RWPE2 (cell line): ENCODE results near the gene SAMD13.
A peak's percentile ranks its signal among the peaks of the same experiment; 100 is the strongest.

Experiments
- ATAC-seq: fragments of 200-7000 bp; cut with Tn5 transposase; 3 replicates; pipeline ENCODE4 v1.9.1; 2021; ENCODE audit warnings: low read depth
- DNase-seq: peaks from one replicate; pipeline ENCODE4 v3.0.0-alpha.2; 2020; ENCODE audit warnings: low spot score
- H3K27ac ChIP-seq: fragments of 450-650 bp; 2 replicates; pipeline ENCODE4 v1.5.1; 2017; ENCODE audit warnings: mild to moderate bottlenecking; ENCODE audit not compliant: poor library complexity, severe bottlenecking
- H3K27me3 ChIP-seq: fragments of 250-450 bp; sonication (Bioruptor Pico); 2 replicates; pipeline ENCODE4 v1.5.1; 2021; ENCODE audit warnings: mild to moderate bottlenecking, moderate library complexity; ENCODE audit not compliant: insufficient read depth, poor library complexity, severe bottlenecking
- H3K36me3 ChIP-seq: fragments of 250-450 bp; sonication (Bioruptor Pico); 2 replicates; pipeline ENCODE4 v1.5.1; 2020; ENCODE audit warnings: low read depth, mild to moderate bottlenecking, moderate library complexity
- H3K4me1 ChIP-seq: fragments of 250-450 bp; sonication (Bioruptor Pico); 2 replicates; pipeline ENCODE4 v1.5.1; 2021; ENCODE audit warnings: mild to moderate bottlenecking, moderate library complexity; ENCODE audit not compliant: insufficient read depth, poor library complexity, severe bottlenecking
- H3K4me3 ChIP-seq: fragments of 250-450 bp; sonication (Bioruptor Pico); 2 replicates; pipeline ENCODE4 v1.5.1; 2021; ENCODE audit warnings: mild to moderate bottlenecking, moderate library complexity; ENCODE audit not compliant: severe bottlenecking
- H3K9me3 ChIP-seq: fragments of 250-450 bp; sonication (Bioruptor Pico); 2 replicates; pipeline ENCODE4 v1.5.1; 2021; ENCODE audit warnings: mild to moderate bottlenecking, moderate library complexity; ENCODE audit not compliant: severe bottlenecking
- TF ChIP-seq, protein P1 (sequence below): fragments of 450-650 bp; IDR thresholded peaks from one replicate; pipeline ENCODE4 v1.5.1; 2017; ENCODE audit warnings: mild to moderate bottlenecking, moderate library complexity; ENCODE audit not compliant: poor library complexity, severe bottlenecking

The SAMD13 gene

DNA sequence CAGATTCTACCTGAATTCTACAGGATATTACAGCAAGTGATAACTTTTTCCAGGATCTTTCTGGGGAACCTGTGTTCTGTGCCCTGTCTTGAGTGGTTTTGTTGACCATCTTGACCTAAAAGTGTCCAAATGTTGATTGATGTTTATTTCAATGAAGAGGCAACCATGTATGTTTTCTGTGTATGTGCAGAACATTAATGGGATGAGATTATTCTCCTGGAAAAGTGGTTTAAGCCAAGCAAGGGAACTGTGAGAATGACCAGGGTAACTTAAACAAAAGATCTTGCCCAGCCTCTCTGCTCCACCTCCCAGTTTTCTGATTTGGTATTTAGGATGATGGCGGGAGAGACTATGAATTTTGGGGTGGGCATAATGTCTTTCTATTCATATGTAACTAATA, 1.0 kb upstream of the SAMD13 start:
- Histone ChIP-seq H3K27ac (no peak overlapping the region), H3K4me1 (peaks cover 22% of the 10 kb centered on the region), H3K4me3 (no peak overlapping the region), H3K36me3 (no peaks in the 10 kb centered on the region), H3K9me3 (no peaks in the 10 kb centered on the region), H3K27me3 (no peaks in the 10 kb centered on the region)
- TF ChIP-seq, protein P1, sequence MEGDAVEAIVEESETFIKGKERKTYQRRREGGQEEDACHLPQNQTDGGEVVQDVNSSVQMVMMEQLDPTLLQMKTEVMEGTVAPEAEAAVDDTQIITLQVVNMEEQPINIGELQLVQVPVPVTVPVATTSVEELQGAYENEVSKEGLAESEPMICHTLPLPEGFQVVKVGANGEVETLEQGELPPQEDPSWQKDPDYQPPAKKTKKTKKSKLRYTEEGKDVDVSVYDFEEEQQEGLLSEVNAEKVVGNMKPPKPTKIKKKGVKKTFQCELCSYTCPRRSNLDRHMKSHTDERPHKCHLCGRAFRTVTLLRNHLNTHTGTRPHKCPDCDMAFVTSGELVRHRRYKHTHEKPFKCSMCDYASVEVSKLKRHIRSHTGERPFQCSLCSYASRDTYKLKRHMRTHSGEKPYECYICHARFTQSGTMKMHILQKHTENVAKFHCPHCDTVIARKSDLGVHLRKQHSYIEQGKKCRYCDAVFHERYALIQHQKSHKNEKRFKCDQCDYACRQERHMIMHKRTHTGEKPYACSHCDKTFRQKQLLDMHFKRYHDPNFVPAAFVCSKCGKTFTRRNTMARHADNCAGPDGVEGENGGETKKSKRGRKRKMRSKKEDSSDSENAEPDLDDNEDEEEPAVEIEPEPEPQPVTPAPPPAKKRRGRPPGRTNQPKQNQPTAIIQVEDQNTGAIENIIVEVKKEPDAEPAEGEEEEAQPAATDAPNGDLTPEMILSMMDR = no peak
- DNase-seq (no peak), ATAC-seq (no peak)

DNA sequence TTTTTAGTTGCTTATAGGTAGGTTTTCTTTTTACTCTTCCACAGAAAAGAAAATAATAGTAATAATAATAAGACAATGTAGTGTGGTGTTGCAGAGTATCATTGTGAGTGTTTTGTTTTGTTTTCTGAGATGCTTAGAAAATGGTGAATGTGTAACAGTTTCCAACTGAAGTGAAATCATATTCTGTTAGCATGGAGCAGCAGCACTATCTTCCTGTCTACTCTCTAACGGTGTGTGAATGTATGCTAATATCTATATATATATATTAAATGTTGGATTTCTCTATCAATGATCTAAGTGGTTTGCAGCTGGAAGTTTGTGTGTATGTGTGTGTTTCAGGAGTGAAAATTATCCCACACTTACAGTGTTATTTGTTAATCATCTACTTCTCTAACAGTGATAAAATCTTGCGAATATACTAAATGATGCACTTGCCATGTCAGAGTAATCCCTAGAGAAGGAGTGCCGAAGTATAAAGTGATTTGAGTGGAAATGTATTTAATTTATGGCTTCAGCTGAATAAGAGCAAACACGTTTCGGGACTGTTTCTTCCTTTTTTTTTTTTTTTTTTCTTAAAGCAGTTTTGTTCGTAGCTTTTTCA, 377 bp downstream of the SAMD13 start:
- Histone ChIP-seq H3K27ac (no peak overlapping the region), H3K27me3 (no peaks in the 10 kb centered on the region), H3K4me3 (no peak overlapping the region), H3K36me3 (no peaks in the 10 kb centered on the region), H3K9me3 (no peaks in the 10 kb centered on the region), H3K4me1 (peaks cover 22% of the 10 kb centered on the region)
- ATAC-seq (no peak), DNase-seq (no peak)
- TF ChIP-seq, protein P1 = no peak

DNA sequence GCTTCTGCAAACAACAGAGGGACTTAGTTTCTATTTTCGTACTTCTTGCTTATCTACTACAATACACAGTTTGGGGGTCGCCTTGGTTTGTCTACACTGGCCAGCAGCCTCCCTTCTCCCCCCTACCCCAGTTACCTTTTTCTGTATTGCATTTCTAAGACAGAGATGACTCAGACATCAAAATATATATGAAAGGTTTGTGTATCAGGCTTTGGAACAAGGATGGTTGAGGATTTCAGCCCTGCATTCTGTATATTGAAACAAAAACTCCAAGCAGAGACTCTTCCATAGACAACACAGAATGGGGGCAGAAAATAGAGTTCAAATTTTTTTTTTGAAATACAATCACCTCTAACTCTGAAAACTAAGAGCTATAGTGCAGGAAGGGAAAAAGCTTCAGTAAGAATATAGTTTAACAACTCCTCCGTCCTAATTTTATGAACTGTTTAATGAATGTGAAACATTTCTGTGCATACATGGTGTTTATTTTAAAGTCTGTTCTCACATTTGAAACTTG, 1.9 kb downstream of the SAMD13 start:
- H3K36me3 ChIP-seq = no peaks in the 10 kb centered on the region
- TF ChIP-seq, protein P1 = no peak
- H3K27ac ChIP-seq = no peak overlapping the region
- peak overlapping the region; percentile 1 for H3K4me3 ChIP-seq
- no peaks in the 10 kb centered on the region for H3K27me3 ChIP-seq
- no peaks in the 10 kb centered on the region for H3K9me3 ChIP-seq
- no peak for ATAC-seq
- H3K4me1 ChIP-seq = peaks cover 22% of the 10 kb centered on the region
- DNase-seq = no peak

DNA sequence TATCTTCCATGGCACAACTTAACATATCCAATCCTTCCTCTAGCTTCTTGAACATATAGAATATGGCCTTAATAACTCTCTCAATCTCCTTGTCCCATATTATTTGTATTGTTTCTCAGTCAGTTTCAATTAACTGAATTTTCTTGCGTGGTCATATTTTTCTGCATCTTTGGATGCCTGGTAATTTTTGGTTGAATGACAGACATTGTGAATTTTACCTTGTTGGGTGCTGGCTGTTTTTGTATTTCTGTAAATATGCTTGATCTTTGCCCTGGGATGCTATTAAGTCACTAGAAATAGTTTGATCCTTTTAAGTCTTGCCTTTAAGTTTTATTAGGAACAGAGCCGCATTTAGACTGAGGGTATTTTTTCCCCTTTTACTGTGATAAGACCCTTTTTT, 5.9 kb downstream of the SAMD13 start:
- no peak overlapping the region for H3K27ac ChIP-seq
- H3K27me3 ChIP-seq = no peaks in the 10 kb centered on the region
- H3K36me3 ChIP-seq = no peaks in the 10 kb centered on the region
- no peak for ATAC-seq
- no peak for DNase-seq
- H3K4me3 ChIP-seq = no peak overlapping the region
- H3K4me1 ChIP-seq = peaks cover 1% of the 10 kb centered on the region
- TF ChIP-seq, protein P1 = no peak
- H3K9me3 ChIP-seq = no peaks in the 10 kb centered on the region

DNA sequence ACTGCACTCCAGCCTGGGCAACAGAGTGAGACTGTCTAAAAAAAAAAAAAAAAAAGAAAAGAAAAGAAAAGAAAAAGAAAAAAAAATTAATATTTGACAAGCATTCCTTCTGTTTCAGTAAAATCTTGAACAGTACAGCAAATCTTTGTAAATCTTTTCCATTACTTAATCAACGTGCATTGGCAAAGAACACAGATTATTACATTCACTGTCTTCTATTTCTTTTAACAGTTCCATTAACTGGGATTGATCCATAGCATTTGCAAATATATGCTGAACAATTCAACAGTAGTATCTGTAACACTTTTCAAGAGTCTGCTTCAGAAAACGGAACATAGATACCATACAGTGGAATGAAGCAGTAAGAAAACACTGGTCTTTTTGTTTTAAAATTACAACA, 9.8 kb downstream of the SAMD13 start:
- ATAC-seq (no peak), DNase-seq (no peak)
- no peaks in the 10 kb centered on the region for H3K27me3 ChIP-seq
- TF ChIP-seq, protein P1 = no peak
- H3K9me3 ChIP-seq = no peaks in the 10 kb centered on the region
- H3K27ac ChIP-seq = no peak overlapping the region
- no peak overlapping the region for H3K4me3 ChIP-seq
- H3K4me1 ChIP-seq = no peaks in the 10 kb centered on the region
- H3K36me3 ChIP-seq = no peaks in the 10 kb centered on the region
